Left hindlimb (tissue), 1 donor: Measurements from ENCODE around the gene MYO9A.

Experiments used
- DNase-seq: peaks from one replicate; pipeline ENCODE4 v3.0.0-alpha.2; 2018

MYO9A gene

GRCh38 chr15:71830981-71831380 lies 287.0 kb downstream of the MYO9A start:
- no peak for DNase-seq

- no peak for DNase-seq
Measured at GRCh38 chr15:71826196-71826595, 291.8 kb downstream of the MYO9A start.

GRCh38 chr15:71825021-71825730 lies 292.8 kb downstream of the MYO9A start:
- DNase-seq: no peak

- no peak for DNase-seq
Measured at GRCh38 chr15:71823801-71824200, 294.1 kb downstream of the MYO9A start.

GRCh38 chr15:71822890-71823630 lies 294.9 kb downstream of the MYO9A start:
- DNase-seq: no peak

- DNase-seq: no peak
Measured at GRCh38 chr15:71821547-71822129, 296.3 kb downstream of the MYO9A start.

- DNase-seq: no peak
Measured at GRCh38 chr15:71820127-71820526, 297.8 kb downstream of the MYO9A start.

GRCh38 chr15:71817351-71817750 lies 300.6 kb downstream of the MYO9A start:
- DNase-seq: no peak

GRCh38 chr15:71815301-71815700 lies 302.6 kb downstream of the MYO9A start:
- no peak for DNase-seq

- DNase-seq: no peak
Measured at GRCh38 chr15:71813723-71814470, 304.1 kb downstream of the MYO9A start.

- no peak for DNase-seq
Measured at GRCh38 chr15:71812966-71813722, 304.8 kb downstream of the MYO9A start.

- no peak for DNase-seq
Measured at GRCh38 chr15:71811752-71812735, 305.9 kb downstream of the MYO9A start.

GRCh38 chr15:71811036-71811736 lies 306.8 kb downstream of the MYO9A start:
- DNase-seq: no peak

- no peak for DNase-seq
Measured at GRCh38 chr15:71810256-71811035, 307.5 kb downstream of the MYO9A start, which contains the start of gene NR2E3. Gene NR2E3, plus strand, starts transcription at chr15:71810554. Its CDS starts 190 bp downstream, at chr15:71810744.

GRCh38 chr15:71809346-71809745 lies 308.6 kb downstream of the MYO9A start:
- no peak for DNase-seq

GRCh38 chr15:71808311-71809020 lies 309.5 kb downstream of the MYO9A start:
- no peak for DNase-seq

- no peak for DNase-seq
Measured at GRCh38 chr15:71807691-71808091, 310.3 kb downstream of the MYO9A start.

GRCh38 chr15:71807125-71807629 lies 310.8 kb downstream of the MYO9A start:
- DNase-seq: no peak

GRCh38 chr15:71806452-71806931 lies 311.5 kb downstream of the MYO9A start:
- DNase-seq: no peak
